Muscle layer of duodenum (tissue), 2 donors: ENCODE data around the gene RAB17.

Experiments
- H3K27ac ChIP-seq: one replicate; pipeline ENCODE4 v1.7.0; 2013; ENCODE audit warnings: mild to moderate bottlenecking, low read length
- H3K27me3 ChIP-seq: one replicate; pipeline ENCODE4 v1.7.0; 2013; ENCODE audit warnings: low read depth, mild to moderate bottlenecking, control low read depth, low read length
- H3K36me3 ChIP-seq, 2 donors: one replicate each; pipeline ENCODE4 v1.7.0; 2013; ENCODE audit warnings: low read length in 2 of 2, control low read depth in 1 of 2, mild to moderate bottlenecking in 1 of 2; ENCODE audit not compliant: insufficient read depth in 2 of 2, control insufficient read depth in 1 of 2
- H3K4me1 ChIP-seq, 2 donors: one replicate each; pipeline ENCODE4 v1.7.0; 2013; ENCODE audit warnings: low read length in 2 of 2, mild to moderate bottlenecking in 2 of 2, control low read depth in 1 of 2, moderate library complexity in 1 of 2; ENCODE audit not compliant: insufficient read depth in 2 of 2, control insufficient read depth in 1 of 2
- H3K4me3 ChIP-seq, 2 donors: one replicate each; pipeline ENCODE4 v1.7.0; 2013; ENCODE audit warnings: low read length in 2 of 2, low read depth in 1 of 2, mild to moderate bottlenecking in 1 of 2
- H3K9me3 ChIP-seq, 2 donors: one replicate each; pipeline ENCODE4 v1.7.0; 2013; ENCODE audit warnings: low read length in 2 of 2, control low read depth in 1 of 2, mild to moderate bottlenecking in 1 of 2; ENCODE audit not compliant: control insufficient read depth in 1 of 2
- donor health status: healthy.

Gene RAB17

GRCh38 chr2:237565974-237566373 is 24.6 kb downstream of the RAB17 start:
- no peak overlapping the region for H3K4me3 ChIP-seq
- no peaks in the 10 kb centered on the region for H3K4me1 ChIP-seq
- H3K27ac ChIP-seq = no peak overlapping the region
- H3K9me3 ChIP-seq = no peaks in the 10 kb centered on the region
- H3K36me3 ChIP-seq = no peaks in the 10 kb centered on the region
- H3K27me3 ChIP-seq = no peaks in the 10 kb centered on the region

- no peaks in the 10 kb centered on the region for H3K36me3 ChIP-seq
- no peak overlapping the region for H3K27ac ChIP-seq
- no peak overlapping the region for H3K4me3 ChIP-seq
- H3K4me1 ChIP-seq = no peaks in the 10 kb centered on the region
- no peaks in the 10 kb centered on the region for H3K9me3 ChIP-seq
- no peaks in the 10 kb centered on the region for H3K27me3 ChIP-seq
Observed at GRCh38 chr2:237564526-237565131, 25.9 kb downstream of the RAB17 start.

DNA sequence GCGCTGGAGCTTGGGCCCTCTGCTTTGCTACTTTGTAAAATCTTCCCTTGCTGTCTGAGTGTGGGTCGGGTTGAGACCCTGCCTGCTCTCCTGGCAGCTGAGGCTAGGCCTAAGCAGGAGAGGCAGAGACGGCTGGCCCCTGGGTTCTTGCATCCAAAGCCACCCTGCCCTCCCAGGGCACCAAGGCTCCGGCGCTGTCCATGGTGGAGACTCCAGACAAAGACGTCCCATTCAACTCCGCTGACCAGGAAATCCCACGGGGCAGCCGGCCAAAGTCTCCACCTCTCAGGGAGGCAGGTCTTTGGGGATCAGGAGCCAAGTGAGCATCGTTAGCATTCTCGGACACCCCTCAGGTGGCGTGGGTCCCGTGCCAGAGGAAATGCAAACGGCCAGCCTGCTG is 26.7 kb downstream of the RAB17 start:
- no peaks in the 10 kb centered on the region for H3K9me3 ChIP-seq
- no peak overlapping the region for H3K4me3 ChIP-seq
- H3K36me3 ChIP-seq = no peaks in the 10 kb centered on the region
- H3K4me1 ChIP-seq = peaks cover 0 to 7% of the 10 kb centered on the region in 2 donors
- no peak overlapping the region for H3K27ac ChIP-seq
- no peaks in the 10 kb centered on the region for H3K27me3 ChIP-seq

- Histone ChIP-seq H3K27ac (no peak overlapping the region), H3K9me3 (no peaks in the 10 kb centered on the region), H3K36me3 (no peaks in the 10 kb centered on the region), H3K4me1 (peaks cover 0 to 9% of the 10 kb centered on the region in 2 donors), H3K27me3 (no peaks in the 10 kb centered on the region), H3K4me3 (no peak overlapping the region)
Observed at GRCh38 chr2:237561221-237561620, 29.3 kb downstream of the RAB17 start.

DNA sequence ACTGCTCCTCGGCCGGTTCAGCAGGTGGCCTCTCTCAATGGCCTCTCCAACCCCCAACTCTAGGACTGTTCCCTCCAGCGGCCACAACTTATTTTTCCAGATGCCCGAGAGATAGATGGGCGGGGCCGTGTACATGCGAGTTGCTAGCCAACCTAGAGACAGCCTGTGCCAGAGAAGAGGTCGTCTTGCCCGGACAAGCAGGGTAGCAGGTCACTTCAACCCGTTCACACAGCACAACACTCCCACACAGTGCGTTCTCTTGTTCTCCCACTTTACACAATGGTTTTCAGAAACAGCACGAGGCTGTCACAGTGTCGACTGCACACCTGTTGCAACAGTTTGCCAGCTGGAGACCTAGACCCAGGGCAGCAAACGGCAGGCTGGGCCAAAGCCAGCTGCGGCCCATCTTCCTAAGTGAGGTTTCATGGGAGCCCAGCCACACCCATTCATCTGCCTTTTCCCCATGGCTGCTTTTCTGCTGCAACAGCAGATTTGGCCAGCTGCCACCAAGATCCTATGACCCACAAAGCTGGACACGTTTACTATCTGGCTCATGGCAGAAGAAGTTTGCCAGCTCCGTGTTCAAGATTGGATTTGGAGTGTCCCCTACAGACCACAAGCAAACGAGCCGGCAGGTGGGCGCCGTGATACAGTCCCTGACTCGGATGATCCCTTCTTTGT is 31.4 kb downstream of the RAB17 start:
- Histone ChIP-seq H3K4me3 (no peak overlapping the region), H3K4me1 (peaks cover 0 to 9% of the 10 kb centered on the region in 2 donors), H3K36me3 (no peaks in the 10 kb centered on the region), H3K27me3 (no peaks in the 10 kb centered on the region), H3K9me3 (peaks cover 5 to 6% of the 10 kb centered on the region in 2 donors), H3K27ac (no peak overlapping the region)

DNA sequence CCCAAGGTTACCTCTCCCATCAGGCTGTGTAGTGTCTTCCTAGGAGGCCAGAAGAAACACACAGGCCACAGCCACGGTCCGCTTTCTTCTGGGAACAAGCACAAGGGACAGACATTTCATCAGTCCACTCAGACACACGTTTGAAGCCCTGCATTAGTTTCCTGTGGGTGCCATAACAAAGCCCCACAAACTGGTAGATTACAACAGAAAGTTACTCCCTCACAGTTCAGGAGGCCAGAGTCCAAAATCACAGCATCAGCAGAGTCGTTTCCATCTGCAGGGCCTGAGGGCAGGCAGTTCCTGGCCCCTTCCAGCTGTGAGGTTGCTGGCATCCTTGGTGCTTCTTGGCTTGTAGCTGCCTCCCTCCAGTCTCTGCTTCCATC is 32.9 kb downstream of the RAB17 start:
- Histone ChIP-seq H3K4me1 (peaks cover 0 to 9% of the 10 kb centered on the region in 2 donors), H3K27me3 (no peaks in the 10 kb centered on the region), H3K9me3 (peaks cover 5 to 6% of the 10 kb centered on the region in 2 donors), H3K4me3 (no peak overlapping the region), H3K36me3 (no peaks in the 10 kb centered on the region), H3K27ac (no peak overlapping the region)

- Histone ChIP-seq H3K4me3 (no peak overlapping the region), H3K4me1 (peaks cover 0 to 9% of the 10 kb centered on the region in 2 donors), H3K27ac (no peak overlapping the region), H3K36me3 (no peaks in the 10 kb centered on the region), H3K9me3 (peaks cover 5 to 6% of the 10 kb centered on the region in 2 donors), H3K27me3 (no peaks in the 10 kb centered on the region)
Observed at GRCh38 chr2:237556773-237557632, 33.5 kb downstream of the RAB17 start.

DNA sequence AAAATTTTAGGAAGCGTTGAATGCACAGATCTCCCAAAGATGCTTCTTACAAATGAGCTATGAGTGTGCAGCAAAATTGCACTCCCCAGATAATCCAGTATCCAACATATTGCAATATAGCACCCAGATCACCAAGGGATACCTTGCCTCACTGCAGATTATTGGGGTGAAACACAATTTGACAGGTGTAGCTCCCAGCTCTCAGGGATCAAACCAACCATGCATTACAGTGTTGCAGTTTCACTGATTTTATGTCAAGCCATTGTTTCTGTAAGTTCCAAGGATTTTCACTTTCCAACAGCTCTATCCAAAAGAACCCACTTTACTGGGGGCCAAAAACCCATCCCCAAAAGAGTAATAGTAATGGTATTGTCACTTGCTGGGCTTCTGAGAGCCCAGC is 35.0 kb downstream of the RAB17 start:
- no peaks in the 10 kb centered on the region for H3K27me3 ChIP-seq
- no peaks in the 10 kb centered on the region for H3K36me3 ChIP-seq
- no peak overlapping the region for H3K27ac ChIP-seq
- peaks cover 0 to 9% of the 10 kb centered on the region in 2 donors for H3K4me1 ChIP-seq
- peaks cover 5 to 6% of the 10 kb centered on the region in 2 donors for H3K9me3 ChIP-seq
- no peak overlapping the region for H3K4me3 ChIP-seq

- H3K4me3 ChIP-seq = no peak overlapping the region
- H3K9me3 ChIP-seq = peaks cover 5 to 6% of the 10 kb centered on the region in 2 donors
Observed at GRCh38 chr2:237553948-237554347, 36.6 kb downstream of the RAB17 start.

DNA sequence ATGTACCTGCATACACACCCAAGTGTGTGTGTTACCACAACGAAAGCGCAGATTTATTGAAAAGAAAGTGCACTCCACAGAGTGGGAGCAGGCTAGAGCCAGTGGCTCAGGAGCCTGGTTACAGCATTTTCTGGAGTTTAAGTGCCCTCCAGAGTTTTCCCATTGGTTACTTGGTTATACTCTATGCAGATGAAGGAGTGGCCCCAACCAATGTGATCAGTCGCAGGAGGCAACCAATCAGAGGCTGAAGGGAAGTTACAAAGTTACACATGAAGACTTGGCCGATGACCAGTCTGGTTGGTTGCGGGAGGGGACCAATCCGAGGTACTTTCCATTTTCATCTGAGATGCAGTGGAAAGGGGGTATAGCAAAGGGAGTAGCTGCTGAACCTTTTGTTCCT is 37.6 kb downstream of the RAB17 start:
- peaks cover 5 to 6% of the 10 kb centered on the region in 2 donors for H3K9me3 ChIP-seq
- no peak overlapping the region for H3K27ac ChIP-seq
- no peak overlapping the region for H3K4me3 ChIP-seq
- no peaks in the 10 kb centered on the region for H3K27me3 ChIP-seq
- no peaks in the 10 kb centered on the region for H3K4me1 ChIP-seq
- H3K36me3 ChIP-seq = no peaks in the 10 kb centered on the region

More at GRCh38 chr2:237553948-237554347, 36.6 kb downstream of the RAB17 start:
- Histone ChIP-seq H3K36me3 (no peaks in the 10 kb centered on the region), H3K27me3 (no peaks in the 10 kb centered on the region), H3K27ac (no peak overlapping the region), H3K4me1 (peaks cover 0 to 3% of the 10 kb centered on the region in 2 donors)

DNA sequence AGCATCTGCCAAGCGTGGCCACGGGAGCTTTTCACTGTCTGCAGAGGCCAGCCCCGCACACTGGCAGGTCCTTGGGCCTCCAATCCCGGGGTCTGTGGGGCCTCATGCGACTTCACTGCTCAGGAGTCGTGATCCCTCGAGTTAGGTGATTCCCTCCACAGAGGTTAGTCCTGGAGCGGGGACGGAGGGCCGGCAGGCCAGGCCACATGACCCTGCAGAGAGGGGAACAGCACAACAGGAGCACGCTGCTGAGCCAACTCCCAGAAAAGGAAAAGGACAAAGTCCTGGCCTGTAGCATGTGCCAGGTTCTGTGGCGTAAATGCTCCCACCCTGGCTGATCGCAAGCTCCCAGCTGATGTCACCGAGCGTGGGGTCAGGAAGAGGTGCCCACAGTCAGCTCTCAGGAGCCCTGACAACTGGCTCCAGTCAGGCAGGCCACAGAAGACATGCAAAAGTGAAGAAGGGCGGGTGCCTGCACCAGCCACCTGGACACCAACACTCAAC is 39.4 kb downstream of the RAB17 start:
- H3K27me3 ChIP-seq = no peaks in the 10 kb centered on the region
- no peak overlapping the region for H3K27ac ChIP-seq
- H3K9me3 ChIP-seq = peaks cover 5 to 6% of the 10 kb centered on the region in 2 donors
- no peak overlapping the region for H3K4me3 ChIP-seq
- H3K36me3 ChIP-seq = no peaks in the 10 kb centered on the region
- H3K4me1 ChIP-seq = no peaks in the 10 kb centered on the region
